HepG2 (cell line): ENCODE data around the gene STUB1. TPM values are rescaled to one million over a fixed set of nuclear protein-coding genes. Genes with fewer than 3 reads are reported as not detected.

Experiments used
- ATAC-seq: fragments of 200-7000 bp; cut with Tn5 transposase; 3 replicates; pipeline ENCODE4 v1.9.1; 2020; ENCODE audit warnings: mild to moderate bottlenecking, moderate library complexity
- BruUV-seq: library from RNA; stranded (reverse); fragments of 400-500 nt; replicated peaks from 2 replicates; lab custom pipeline; 2021; lab: Mats Ljungman, UMichigan
- CTCF ChIA-PET: fragments of 300-600 bp; formaldehyde crosslinking; extraction: SDS; loops from one replicate; lab custom pipeline; 2021; ENCODE audit warnings: low total read pairs, inconsistent platforms, low intra/inter-chr PET ratio; lab: Yijun Ruan, JAX
- POLR2A ChIA-PET: fragments of 350-600 bp; sonication (Branson Sonifier 250); formaldehyde crosslinking; loops from one replicate; lab custom pipeline; 2020; ENCODE audit warnings: antibody characterized with exemption, inconsistent platforms; lab: Yijun Ruan, JAX
- DNase-seq: peaks from one replicate; pipeline ENCODE4 v3.0.0-alpha.2; 2015; ENCODE audit warnings: low spot score
- FAIRE-seq: peaks from 3 replicates; lab custom pipeline; 2011; peaks lifted over from hg19 to GRCh38; lab: Jason Lieb, UNC
- H2AFZ ChIP-seq: one replicate; pipeline ENCODE4 v1.6.1; 2011; ENCODE audit warnings: low read length, inconsistent platforms
- H3K27ac ChIP-seq: fragments of 300-600 bp; 3 replicates; pipeline ENCODE4 v1.8.0; 2011; ENCODE audit warnings: mixed run types, mild to moderate bottlenecking, mixed read lengths, low read length, inconsistent platforms; ENCODE audit not compliant: insufficient read depth; ENCODE audit errors: extremely low read length
- H3K27me3 ChIP-seq, 2 experiments: fragments of 200-600 bp in 1 of 2; 2 replicates in 1 of 2; 3 replicates in 1 of 2; pipeline versions ENCODE4 v1.6.0 to v1.8.0; 2011; ENCODE audit warnings: low read length in 2 of 2, mild to moderate bottlenecking in 2 of 2, moderate library complexity in 2 of 2, inconsistent platforms in 1 of 2; ENCODE audit not compliant: insufficient read depth in 2 of 2, control insufficient read depth in 1 of 2
- H3K36me3 ChIP-seq, 2 experiments: fragments of 200-600 bp in 1 of 2; replicated peaks in 1 of 2; 2 replicates in 1 of 2; 3 replicates in 1 of 2; pipeline versions ENCODE4 v1.5.1 to v1.8.0; 2011; ENCODE audit warnings: low read length in 2 of 2, inconsistent platforms in 1 of 2; ENCODE audit not compliant: insufficient read depth in 2 of 2, control insufficient read depth in 1 of 2
- H3K4me1 ChIP-seq: 2 replicates; pipeline ENCODE4 v1.5.1; 2012; ENCODE audit warnings: low read length, inconsistent platforms; ENCODE audit not compliant: insufficient read depth
- H3K4me2 ChIP-seq: 2 replicates; pipeline ENCODE4 v1.6.0; 2011; ENCODE audit warnings: low read depth, low read length, inconsistent platforms
- H3K4me3 ChIP-seq, 3 experiments: fragments of 200-600 bp in 1 of 3; sonication (generic), shearing (Covaris generic) in 1 of 3; replicated peaks in 1 of 3; 2 replicates each; pipeline ENCODE4 v1.5.1; 2011 to 2016; ENCODE audit warnings: low read length in 3 of 3, inconsistent platforms in 2 of 3, low read depth in 2 of 3, mild to moderate bottlenecking in 2 of 3, control low read depth in 1 of 3, mixed read lengths in 1 of 3; ENCODE audit not compliant: insufficient read depth in 1 of 3
- H3K79me2 ChIP-seq: one replicate; pipeline ENCODE4 v1.6.1; 2011; ENCODE audit warnings: low read length, inconsistent platforms; ENCODE audit not compliant: insufficient read depth
- H3K9ac ChIP-seq: 2 replicates; pipeline ENCODE4 v1.6.0; 2011; ENCODE audit warnings: mild to moderate bottlenecking, low read depth, low read length, inconsistent platforms; ENCODE audit not compliant: insufficient read depth
- H3K9me3 ChIP-seq: 2 replicates; pipeline ENCODE4 v1.5.1; 2012; ENCODE audit warnings: mild to moderate bottlenecking, low read length
- H4K20me1 ChIP-seq: 2 replicates; pipeline ENCODE4 v1.6.0; 2011; ENCODE audit warnings: inconsistent platforms, mild to moderate bottlenecking, low read length, moderate library complexity; ENCODE audit not compliant: insufficient read depth
- EZH2 ChIP-seq: conservative IDR thresholded peaks from 2 replicates; pipeline ENCODE4 v1.6.1; 2012; ENCODE audit warnings: mild to moderate bottlenecking, low read depth, low read length, moderate library complexity
- REST ChIP-seq, 2 experiments: IDR thresholded peaks; 2 replicates each; pipeline ENCODE4 v1.6.1; 2011 to 2012; ENCODE audit warnings: low read length in 2 of 2, borderline replicate concordance in 1 of 2, low read depth in 1 of 2, mild to moderate bottlenecking in 1 of 2, moderate library complexity in 1 of 2
- ZNF367 ChIP-seq: sonication (generic); formaldehyde crosslinking; IDR thresholded peaks from 2 replicates; pipeline ENCODE4 v1.4.0; 2020; ENCODE audit warnings: missing genetic modification reagents, borderline replicate concordance
- WGBS: methylation state at CpG from one replicate; pipeline ENCODE4 v1.1.6; 2017; ENCODE audit warnings: low lambda C conversion rate; 5-methylcytosine and 5-hydroxymethylcytosine counted together
- in situ Hi-C: cut with HindIII; loops from 2 replicates; pipeline ENCODE4 v1.10.0; 2017; ENCODE audit warnings: low pct_unique_long_range_greater_than_20kb; ENCODE audit not compliant: extremely low pct_ligation_motif_present
- intact Hi-C: fragments of 100-400 bp; cut with micrococcal nuclease; formaldehyde crosslinking; loops from one replicate; pipeline ENCODE4 v1.10.0; 2022; ENCODE audit not compliant: unreplicated experiment
- polyA plus RNA-seq, 8 experiments: library from polyadenylated mRNA; depleted of rRNA in 3 of 8; stranded (reverse) in 7 of 8; unstranded in 1 of 8; fragments of >200 nt; fragmentation: Illumina TruSeq in 4 of 8; extraction: Trizol in 4 of 8; gene quantifications; 2 replicates each; pipeline versions ENCODE4 v1.2.1 to v1.2.3, GENCODE V29; 2011 to 2016; ENCODE audit warnings: low read depth in 4 of 8, missing spikeins in 1 of 8, mixed read lengths in 1 of 8; ENCODE audit not compliant: insufficient read depth in 1 of 8
- total RNA-seq, 5 experiments: library from RNA; depleted of rRNA; stranded (reverse); fragments of >200 nt; fragmentation: Illumina TruSeq; extraction: Trizol; gene quantifications; 2 replicates each; pipeline ENCODE4 v1.2.3, GENCODE V29; 2016; ENCODE audit warnings: low read depth in 1 of 5
- TF ChIP-seq, protein P1 (sequence below): sonication (generic); formaldehyde crosslinking; IDR thresholded peaks from 2 replicates; pipeline ENCODE4 v1.5.0; 2020; ENCODE audit warnings: mild to moderate bottlenecking, missing genetic modification reagents

Gene STUB1
- total and polyA plus RNA-seq, 2 of the 13 experiments (the other 11 are each of a cell fraction or from before 2014, with no cell fraction given), result 52.9 to 78.2 TPM

- TF ChIP-seq, protein P1, sequence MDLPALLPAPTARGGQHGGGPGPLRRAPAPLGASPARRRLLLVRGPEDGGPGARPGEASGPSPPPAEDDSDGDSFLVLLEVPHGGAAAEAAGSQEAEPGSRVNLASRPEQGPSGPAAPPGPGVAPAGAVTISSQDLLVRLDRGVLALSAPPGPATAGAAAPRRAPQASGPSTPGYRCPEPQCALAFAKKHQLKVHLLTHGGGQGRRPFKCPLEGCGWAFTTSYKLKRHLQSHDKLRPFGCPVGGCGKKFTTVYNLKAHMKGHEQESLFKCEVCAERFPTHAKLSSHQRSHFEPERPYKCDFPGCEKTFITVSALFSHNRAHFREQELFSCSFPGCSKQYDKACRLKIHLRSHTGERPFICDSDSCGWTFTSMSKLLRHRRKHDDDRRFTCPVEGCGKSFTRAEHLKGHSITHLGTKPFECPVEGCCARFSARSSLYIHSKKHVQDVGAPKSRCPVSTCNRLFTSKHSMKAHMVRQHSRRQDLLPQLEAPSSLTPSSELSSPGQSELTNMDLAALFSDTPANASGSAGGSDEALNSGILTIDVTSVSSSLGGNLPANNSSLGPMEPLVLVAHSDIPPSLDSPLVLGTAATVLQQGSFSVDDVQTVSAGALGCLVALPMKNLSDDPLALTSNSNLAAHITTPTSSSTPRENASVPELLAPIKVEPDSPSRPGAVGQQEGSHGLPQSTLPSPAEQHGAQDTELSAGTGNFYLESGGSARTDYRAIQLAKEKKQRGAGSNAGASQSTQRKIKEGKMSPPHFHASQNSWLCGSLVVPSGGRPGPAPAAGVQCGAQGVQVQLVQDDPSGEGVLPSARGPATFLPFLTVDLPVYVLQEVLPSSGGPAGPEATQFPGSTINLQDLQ (CRISPR knock-in tag), result no peak
Measured at GRCh38 chr16:704047-704446, 23.8 kb downstream of the STUB1 start (continued).

DNA sequence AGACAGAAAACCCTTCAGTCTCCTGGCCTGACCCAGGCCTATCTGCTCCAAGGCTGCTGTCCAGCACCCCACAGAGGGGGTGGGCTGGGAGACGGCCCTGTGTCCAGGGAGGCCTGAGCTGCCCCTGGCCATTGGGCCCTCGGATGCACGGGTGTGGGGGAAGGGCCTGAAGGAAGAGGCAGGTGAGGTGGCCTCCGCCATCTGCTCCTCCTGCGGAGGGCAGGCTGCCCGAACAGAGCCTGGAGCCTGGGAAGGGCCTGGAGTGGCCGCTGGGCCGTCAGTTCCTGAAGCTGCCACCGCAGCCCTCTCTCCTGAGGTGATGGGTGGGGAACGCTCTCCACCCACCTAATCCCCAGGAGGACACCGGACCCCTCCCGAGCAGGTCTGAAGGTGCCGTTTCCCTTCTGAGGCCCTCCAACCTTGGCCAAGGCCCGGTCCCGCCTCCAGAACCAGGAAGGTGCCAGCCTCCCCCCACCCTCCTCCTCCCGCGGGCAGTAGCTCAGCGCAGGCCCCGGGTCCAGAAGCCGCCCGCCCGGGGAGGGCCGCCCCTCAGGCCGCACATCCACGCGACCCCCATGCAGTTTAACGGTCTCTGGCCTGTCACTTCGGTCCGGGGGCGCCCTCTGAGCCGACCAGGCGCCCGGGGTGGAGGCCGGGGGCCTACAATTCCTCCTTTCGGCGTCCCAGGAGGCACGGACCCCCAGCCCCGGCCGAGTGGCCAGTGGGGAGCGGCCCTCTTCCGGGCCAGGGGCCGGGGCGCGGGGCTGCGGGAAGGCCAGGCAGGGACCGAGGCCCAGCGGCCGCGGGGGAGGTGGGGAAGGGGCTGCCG lies 24.6 kb downstream of the STUB1 start:
- intact Hi-C loops, result no loop called here
- H4K20me1 ChIP-seq, result peaks cover 3% of the 10 kb centered on the region; the same call in 1 of the 2 replicates
- H3K27me3 ChIP-seq, result peaks cover 32 to 84% of the 10 kb centered on the region in 2 experiments
- H3K4me1 ChIP-seq, result no peaks in the 10 kb centered on the region
- no TSS peak for BruUV-seq
- no peaks in the 10 kb centered on the region for H3K9me3 ChIP-seq
- no peak overlapping the region for H3K27ac ChIP-seq
- no peak overlapping the region for H3K4me3 ChIP-seq
- CTCF ChIA-PET, result no interaction called here
- TF ChIP-seq REST (IDR thresholded peaks at IDR 0.05; ENCODE audit: borderline replicate concordance in 1 of 2, low read depth in 1 of 2, low read length in 2 of 2) (peak; percentile 36 to 85), EZH2 (peak; percentile 78), ZNF367 (CRISPR knock-in tag) (no peak)
- WGBS, result 4% methylated on average over 10 of the region's 50 CpGs
- no peak overlapping the region for H3K9ac ChIP-seq
- ATAC-seq (peak; percentile 9; the same call in 2 of the 3 replicates), FAIRE-seq (no peak), DNase-seq (no peak)
- no peaks in the 10 kb centered on the region for H3K36me3 ChIP-seq
- POLR2A ChIA-PET, result no interaction called here
- H2AFZ ChIP-seq, result no peak overlapping the region
- H3K4me2 ChIP-seq, result no peak overlapping the region
- H3K79me2 ChIP-seq, result no peaks in the 10 kb centered on the region
- in situ Hi-C loops, result no loop called here
